ENCODE measurements around the gene TRABD2B. TPM values are rescaled to one million over a fixed set of nuclear protein-coding genes. Genes with fewer than 3 reads are reported as not detected.

Gene TRABD2B
- not detected for polyA plus RNA-seq (ENCODE audit: low read depth in 6 of 6)

DNA sequence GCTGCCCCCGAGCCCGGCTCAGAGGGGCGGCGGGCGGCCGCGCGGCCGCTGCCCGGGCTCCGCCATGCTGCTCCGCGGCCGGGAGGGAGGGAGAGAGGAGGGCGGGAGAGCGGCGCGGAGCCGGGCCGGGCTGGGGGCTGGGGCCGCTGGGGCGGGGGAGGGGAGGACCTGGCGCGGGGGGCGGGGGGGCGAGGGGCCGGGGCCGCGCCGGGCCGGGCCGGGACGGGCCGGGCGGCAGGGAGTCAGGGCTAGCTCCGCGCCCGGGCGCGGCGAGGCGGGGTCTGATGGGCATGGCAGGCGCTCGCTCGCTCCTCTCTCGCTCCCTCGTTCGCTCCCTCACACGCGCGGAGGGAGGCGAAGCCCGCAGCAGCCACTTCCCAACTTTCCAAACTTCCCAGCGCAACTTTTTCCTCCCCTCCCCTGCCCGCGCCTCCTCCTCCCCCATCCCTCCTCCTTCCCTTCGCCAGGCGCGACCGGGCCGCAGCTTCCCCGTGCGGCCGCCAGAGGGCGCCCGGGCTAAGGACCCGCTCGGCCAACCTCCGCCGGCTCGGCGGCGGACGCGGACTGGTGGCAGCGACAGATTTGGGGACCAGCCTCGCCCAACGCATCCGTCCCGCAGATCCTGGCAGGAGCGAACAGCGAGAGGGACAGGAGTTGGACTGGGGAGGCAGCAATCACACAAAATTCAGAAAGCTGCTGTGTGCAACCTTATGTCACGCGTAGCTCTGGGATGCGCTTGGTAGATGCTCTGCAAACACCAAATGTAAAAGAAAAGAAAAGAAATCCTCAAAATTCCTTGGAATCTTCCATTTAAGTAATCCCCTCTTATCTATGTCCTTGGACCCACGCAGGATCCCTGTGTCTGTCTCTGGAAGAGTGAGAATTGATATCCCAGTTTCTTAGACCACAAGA, at the start of gene TRABD2B:
TRABD2B (minus strand) TSS at position 97 of the 912 bp plus-strand sequence.
- H3K9me3 Mint-ChIP-seq = peaks cover 0 to 2% (median 0%) of the 10 kb centered on the region in 7 donors
- peaks cover 8 to 14% (median 11%) of the 10 kb centered on the region in 3 donors for H3K4me1 Mint-ChIP-seq
- peak within 1 kb of the TSS in 2 of 6 donors; percentile 25 to 86 for H3K27ac Mint-ChIP-seq

DNA sequence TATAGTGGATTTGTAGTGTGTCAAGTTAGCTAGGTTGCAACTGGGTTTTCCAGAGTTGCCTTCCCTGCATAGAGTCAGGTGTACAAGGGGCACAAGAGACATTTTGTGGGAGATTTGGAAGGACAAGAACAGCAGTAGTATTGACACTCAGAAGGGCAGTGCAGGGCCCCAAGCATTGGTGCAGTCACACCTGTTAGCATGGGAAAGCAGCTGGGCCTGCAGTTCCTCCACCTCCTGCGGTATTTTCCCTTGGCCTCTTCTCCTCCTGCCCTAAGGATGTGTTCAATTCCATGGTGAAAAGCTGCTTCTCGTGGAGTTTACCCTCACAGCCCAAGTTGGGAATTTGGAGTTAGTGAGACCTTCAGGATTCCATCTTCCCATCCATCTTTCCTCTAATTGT, 47.1 kb upstream of the TRABD2B start:
- Mint-ChIP-seq H3K4me1 (no peaks in the 10 kb centered on the region), H3K36me3 (no peaks in the 10 kb centered on the region), H3K4me3 (no peak overlapping the region), H3K27me3 (peaks cover 4 to 34% (median 16%) of the 10 kb centered on the region in 3 donors), H3K9me3 (peaks cover 0 to 3% (median 0%) of the 10 kb centered on the region in 7 donors), H3K27ac (peak overlapping the region in 1 of 6 donors; percentile 17)
- no peak for ATAC-seq (ENCODE audit: low read depth in 2 of 2)
- DNase-seq = no peak

More for the DNA sequence above, at the start of gene TRABD2B:
- Mint-ChIP-seq H3K4me3 (peak within 1 kb of the TSS; percentile 54 to 87 (median 78)), H3K27me3 (peaks cover 65 to 70% (median 67%) of the 10 kb centered on the region in 3 donors), H3K36me3 (peaks cover 0 to 10% of the 10 kb centered on the region in 2 donors)
- DNase-seq (peak; percentile 44), ATAC-seq (ENCODE audit: low read depth in 2 of 2) (peak; percentile 41 to 59)

DNA sequence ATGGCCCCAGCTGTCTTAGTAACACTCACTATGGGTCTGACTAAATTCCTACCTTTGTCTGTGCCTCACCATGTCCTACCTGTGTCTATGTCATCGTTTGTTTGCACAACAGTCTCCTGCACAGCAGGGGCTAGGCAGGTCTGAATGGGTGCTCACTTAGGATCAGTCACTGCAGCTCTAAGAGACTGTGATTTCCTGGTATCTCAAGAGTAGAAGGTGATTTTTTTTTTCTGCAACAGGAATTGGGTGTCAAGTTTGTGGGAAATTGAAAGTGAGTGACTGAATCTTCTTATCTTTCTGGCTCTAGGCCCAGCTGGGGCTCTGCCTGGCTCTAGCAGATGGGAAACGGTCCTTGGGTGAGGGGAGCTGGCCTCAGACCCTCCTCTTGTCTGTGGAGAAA, 46.4 kb upstream of the TRABD2B start:
- Mint-ChIP-seq H3K4me3 (no peak overlapping the region), H3K36me3 (no peaks in the 10 kb centered on the region), H3K27me3 (peaks cover 5 to 38% (median 14%) of the 10 kb centered on the region in 3 donors), H3K4me1 (no peaks in the 10 kb centered on the region), H3K27ac (no peak overlapping the region), H3K9me3 (peaks cover 0 to 3% (median 0%) of the 10 kb centered on the region in 7 donors)
- DNase-seq = no peak
- no peak for ATAC-seq (ENCODE audit: low read depth in 2 of 2)

DNA sequence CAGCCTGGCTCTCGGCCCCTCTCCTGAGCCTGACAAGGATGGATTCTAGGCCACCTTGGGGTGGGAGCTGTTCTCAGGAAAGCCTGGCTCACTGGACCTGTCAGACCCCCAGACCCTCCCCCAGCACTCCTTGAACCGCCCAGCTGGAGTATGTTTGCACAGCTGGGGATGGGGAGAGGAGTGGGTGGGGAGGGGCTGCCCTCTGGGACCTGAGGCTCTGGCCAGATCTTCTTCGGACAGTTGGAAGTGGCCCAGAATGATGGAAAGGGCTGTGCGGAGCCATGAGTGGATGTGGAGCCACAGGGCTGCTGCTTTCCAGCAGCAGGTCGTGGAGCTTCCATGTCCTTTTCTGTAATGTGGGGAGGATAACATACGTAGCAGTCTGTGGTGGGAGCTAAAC, 43.0 kb upstream of the TRABD2B start:
- no peaks in the 10 kb centered on the region for H3K4me1 Mint-ChIP-seq
- no peak overlapping the region for H3K27ac Mint-ChIP-seq
- DNase-seq (no peak), ATAC-seq (ENCODE audit: low read depth in 2 of 2) (no peak)
- H3K36me3 Mint-ChIP-seq = no peaks in the 10 kb centered on the region
- peaks cover 0 to 2% (median 0%) of the 10 kb centered on the region in 7 donors for H3K9me3 Mint-ChIP-seq
- H3K4me3 Mint-ChIP-seq = no peak overlapping the region
- H3K27me3 Mint-ChIP-seq = peaks cover 0 to 38% (median 28%) of the 10 kb centered on the region in 3 donors

DNA sequence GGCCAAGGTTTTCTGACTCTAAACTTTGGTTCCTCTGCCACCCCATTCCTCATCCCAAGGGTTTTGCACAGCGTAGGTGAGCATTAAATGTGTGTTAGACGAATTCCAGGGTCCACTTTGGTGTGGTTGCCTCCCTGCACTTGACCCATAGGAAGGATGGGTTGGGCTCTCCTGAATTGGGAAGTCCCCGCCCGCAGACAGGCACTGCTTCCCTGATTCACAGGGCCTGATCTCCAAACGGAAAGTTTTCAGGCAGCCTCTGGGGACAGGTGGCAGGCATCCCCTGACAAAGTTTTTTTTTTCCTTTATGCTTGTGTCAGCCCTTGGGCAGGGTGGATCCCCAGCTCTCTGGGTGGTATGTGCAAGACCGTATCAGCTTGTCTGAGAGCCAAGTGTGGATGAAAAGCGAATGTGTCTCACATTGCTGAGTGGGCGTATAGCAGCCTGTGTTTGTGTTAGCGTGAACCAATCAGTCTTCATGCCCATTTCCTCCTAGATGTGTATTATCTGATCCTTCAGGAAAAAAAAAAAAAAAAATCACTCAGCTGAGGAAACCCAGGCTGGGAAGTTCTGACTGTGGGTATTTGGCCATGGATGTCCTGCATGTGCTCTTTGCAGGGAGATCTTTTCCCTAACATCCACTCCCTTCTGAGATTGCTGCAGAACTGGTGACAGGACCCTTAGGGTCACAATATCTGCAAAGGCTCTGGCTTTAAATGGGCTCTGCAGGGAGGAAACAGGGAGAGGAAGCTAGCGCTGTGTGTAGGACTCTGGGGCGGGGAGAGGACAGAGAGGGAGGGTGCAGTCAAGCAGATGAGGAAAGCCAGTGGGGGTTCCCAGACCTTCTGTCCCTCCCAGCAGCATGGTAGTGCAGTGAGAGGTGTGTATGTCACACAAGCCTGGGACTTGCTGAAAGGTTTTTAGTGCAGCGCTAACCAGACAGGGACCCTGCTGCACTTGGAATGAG, 42.2 kb upstream of the TRABD2B start:
- H3K4me3 Mint-ChIP-seq = no peak overlapping the region
- H3K36me3 Mint-ChIP-seq = no peaks in the 10 kb centered on the region

DNA sequence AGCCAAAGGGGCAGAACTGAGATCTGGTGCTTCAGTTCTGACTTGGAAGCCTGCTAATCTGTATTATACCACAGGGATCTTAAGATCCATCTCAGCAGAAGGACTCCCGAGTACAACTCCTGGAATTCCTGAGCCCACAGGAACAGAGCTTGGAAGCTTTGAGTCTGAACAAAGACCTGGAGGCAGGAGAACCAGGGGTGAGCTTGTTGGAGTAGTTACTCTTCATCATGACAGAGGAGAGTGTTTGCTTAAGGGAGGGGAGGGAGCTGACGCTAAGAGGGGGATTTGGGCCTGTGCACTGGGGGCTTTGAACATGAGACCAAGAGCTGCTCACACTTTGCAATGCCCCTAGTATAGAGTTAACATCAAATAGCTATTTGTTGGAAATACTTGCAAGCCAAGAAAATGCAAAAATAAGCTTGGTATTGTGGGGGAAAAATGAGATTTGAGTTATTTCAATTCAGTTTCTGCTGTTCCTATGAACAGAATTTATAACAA, 41.1 kb upstream of the TRABD2B start:
- H3K9me3 Mint-ChIP-seq = peaks cover 0 to 2% (median 0%) of the 10 kb centered on the region in 7 donors
- peaks cover 6 to 38% (median 28%) of the 10 kb centered on the region in 3 donors for H3K27me3 Mint-ChIP-seq
- ATAC-seq (ENCODE audit: low read depth in 2 of 2) (no peak), DNase-seq (no peak)
- no peaks in the 10 kb centered on the region for H3K4me1 Mint-ChIP-seq
- no peak overlapping the region for H3K4me3 Mint-ChIP-seq
- H3K27ac Mint-ChIP-seq = no peak overlapping the region
- no peaks in the 10 kb centered on the region for H3K36me3 Mint-ChIP-seq

More for the DNA sequence above, 42.2 kb upstream of the TRABD2B start:
- DNase-seq = no peak
- H3K9me3 Mint-ChIP-seq = peaks cover 0 to 2% (median 0%) of the 10 kb centered on the region in 7 donors
- no peaks in the 10 kb centered on the region for H3K4me1 Mint-ChIP-seq
- peaks cover 6 to 38% (median 28%) of the 10 kb centered on the region in 3 donors for H3K27me3 Mint-ChIP-seq
- no peak for ATAC-seq (ENCODE audit: low read depth in 2 of 2)
- peak overlapping the region in 1 of 6 donors; percentile 25 for H3K27ac Mint-ChIP-seq

DNA sequence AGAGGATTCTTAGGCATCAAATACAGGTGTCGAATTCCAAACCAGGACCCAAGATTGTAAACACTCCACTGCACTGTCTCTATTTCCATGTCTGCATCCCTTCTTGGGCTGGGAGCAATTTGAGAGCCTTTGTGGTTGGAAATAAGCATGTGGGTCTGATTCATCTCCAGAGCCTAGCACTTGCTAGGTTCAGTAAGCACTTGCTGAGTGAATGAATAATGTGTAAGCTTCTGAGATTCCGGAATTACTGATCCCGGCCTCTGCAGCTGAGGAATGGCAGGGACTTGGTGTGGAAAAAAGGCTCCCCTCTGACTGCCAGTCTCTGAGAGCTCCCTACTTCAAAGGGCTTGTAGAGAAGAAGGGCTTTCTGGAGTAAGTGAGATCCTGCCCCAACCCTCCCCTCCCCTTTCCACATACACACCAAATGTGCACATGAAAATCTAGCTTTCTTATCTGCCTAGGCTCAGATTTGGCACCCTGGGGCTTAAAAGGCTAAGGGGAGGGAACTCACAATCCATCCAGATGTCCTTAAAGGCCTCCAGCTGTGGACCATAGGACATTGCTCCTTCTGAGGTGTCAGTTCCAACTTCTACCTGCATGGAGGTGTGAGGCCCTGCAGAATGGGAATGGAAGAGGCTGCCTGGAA, 39.6 kb upstream of the TRABD2B start:
- DNase-seq (no peak), ATAC-seq (ENCODE audit: low read depth in 2 of 2) (no peak)
- peaks cover 6 to 36% (median 28%) of the 10 kb centered on the region in 3 donors for H3K27me3 Mint-ChIP-seq
- H3K4me3 Mint-ChIP-seq = no peak overlapping the region
- no peaks in the 10 kb centered on the region for H3K4me1 Mint-ChIP-seq
- no peak overlapping the region for H3K27ac Mint-ChIP-seq
- no peaks in the 10 kb centered on the region for H3K36me3 Mint-ChIP-seq
- H3K9me3 Mint-ChIP-seq = peaks cover 0 to 2% (median 0%) of the 10 kb centered on the region in 7 donors

DNA sequence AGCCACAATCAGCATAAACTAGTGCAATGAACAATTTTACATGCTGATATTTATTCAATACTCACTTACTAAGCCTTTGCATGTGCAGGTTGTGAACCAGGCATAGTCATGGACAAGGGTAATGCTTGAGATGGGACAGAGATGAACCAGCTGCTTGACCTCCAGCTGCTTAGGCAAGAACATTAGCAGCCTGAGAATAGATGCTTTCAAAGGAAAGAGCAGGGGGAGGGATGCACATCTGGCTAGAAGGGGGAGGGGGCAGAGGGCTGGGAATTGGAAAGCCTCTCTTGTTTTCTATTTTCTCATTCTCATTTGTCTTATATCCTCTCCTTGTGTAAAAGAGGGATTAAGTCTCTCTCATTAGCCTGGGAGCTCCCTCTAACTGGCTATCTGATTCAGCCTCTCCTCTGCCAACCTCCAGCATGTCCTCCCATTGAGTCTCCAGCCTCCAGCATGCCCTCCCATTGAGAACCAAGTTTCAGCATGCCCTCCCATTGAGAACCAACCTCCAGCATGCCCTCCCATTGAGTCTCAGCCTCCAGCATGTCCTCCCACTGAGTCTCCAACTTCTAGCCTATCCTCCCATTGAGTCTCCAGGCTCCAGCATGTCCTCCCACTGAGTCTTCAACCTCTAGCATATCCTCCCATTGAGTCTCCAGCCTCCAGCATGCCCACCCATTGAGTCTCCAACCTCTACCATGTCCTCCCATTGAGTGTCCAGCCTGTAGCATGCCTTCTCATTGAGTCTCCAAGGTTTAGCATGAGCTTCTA, 38.4 kb upstream of the TRABD2B start:
- Mint-ChIP-seq H3K27me3 (peaks cover 11 to 36% (median 35%) of the 10 kb centered on the region in 3 donors), H3K9me3 (peaks cover 0 to 1% (median 0%) of the 10 kb centered on the region in 7 donors), H3K36me3 (no peaks in the 10 kb centered on the region), H3K27ac (no peak overlapping the region), H3K4me3 (no peak overlapping the region), H3K4me1 (no peaks in the 10 kb centered on the region)
- ATAC-seq (ENCODE audit: low read depth in 2 of 2) = no peak
- no peak for DNase-seq

DNA sequence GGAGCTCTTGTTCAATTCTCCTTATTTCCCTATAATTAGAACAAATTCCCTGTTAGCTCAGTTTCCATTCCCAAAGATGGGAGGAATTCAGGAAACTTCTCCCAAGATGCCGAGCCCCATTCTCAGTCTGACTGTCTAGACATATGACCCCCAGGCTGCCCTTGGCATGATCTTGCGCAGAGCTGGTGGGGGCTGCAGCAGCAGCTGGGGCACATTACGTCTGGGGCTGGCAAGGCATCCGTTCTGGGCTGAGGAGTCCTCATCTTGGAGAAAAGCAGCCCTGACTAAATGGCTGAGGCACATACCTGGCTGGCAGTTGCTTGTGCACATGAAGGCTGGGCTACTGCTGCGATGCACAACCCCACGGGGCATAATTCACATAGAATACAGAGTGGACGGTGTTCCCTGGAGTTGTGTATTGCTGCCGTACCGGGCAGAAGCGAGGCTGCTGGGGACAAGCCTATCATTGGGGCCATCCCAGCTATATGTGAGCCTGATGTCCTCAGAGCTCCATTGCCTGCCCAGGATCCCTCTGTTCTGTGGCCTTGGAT, 36.4 kb upstream of the TRABD2B start:
- no peak for ATAC-seq (ENCODE audit: low read depth in 2 of 2)
- Mint-ChIP-seq H3K4me1 (no peaks in the 10 kb centered on the region), H3K27ac (no peak overlapping the region), H3K4me3 (no peak overlapping the region), H3K36me3 (no peaks in the 10 kb centered on the region), H3K27me3 (peaks cover 20 to 43% (median 30%) of the 10 kb centered on the region in 3 donors), H3K9me3 (peaks cover 0 to 2% (median 0%) of the 10 kb centered on the region in 7 donors)
- DNase-seq = no peak

DNA sequence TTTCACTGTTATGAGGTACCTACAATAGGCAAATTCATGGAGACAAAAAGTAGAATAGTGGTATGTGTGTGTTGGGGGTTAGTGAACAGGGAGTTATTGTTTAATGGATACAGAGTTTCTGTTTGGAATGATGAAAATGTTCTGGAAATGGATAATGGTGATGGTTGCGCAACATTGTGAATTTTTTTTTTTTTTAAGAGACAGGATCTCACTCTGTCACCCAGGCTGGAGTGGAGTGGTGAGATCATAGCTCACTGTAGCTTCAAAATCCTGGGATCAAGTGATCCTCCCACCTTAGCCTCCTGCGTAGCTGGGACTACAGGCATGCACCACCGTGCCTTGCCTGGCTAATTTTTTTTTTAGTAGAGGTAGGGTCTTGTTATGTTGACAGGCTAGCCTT, 34.5 kb upstream of the TRABD2B start:
- Mint-ChIP-seq H3K4me1 (no peaks in the 10 kb centered on the region), H3K9me3 (peaks cover 0 to 2% (median 0%) of the 10 kb centered on the region in 7 donors)

DNA sequence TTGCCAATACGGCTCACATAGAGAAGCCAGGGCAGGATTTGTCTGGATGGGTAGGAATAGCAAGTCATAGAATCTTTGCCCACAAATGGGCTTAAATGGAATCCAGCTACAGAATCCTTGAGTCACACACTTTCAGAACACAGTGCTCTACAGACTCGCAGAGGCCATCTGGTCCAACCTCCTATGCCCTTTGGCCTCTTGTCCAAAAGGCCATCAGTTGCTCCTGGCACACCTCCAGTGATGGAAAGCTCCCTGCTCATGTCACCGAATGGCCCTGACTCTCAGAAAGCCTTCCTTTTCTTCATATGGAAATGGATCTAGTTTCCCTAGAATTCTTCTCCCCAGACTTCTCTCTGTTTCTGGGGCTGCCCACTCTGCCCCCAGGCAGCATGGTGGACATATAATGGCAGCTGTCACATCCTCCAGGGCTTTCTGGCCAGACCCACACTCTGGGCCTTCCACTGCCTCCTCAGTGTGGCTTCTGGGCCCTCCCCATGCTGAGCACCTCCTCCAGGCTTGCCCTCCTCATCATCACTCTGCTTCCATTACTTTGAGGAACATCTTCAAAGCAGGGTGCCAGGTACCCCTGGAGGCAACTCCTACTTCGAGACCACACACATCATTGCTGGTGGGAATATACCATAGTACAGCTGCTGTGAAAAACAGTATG, 33.6 kb upstream of the TRABD2B start:
- Mint-ChIP-seq H3K9me3 (peaks cover 0 to 2% (median 0%) of the 10 kb centered on the region in 7 donors), H3K4me1 (no peaks in the 10 kb centered on the region), H3K27me3 (peaks cover 22 to 42% (median 24%) of the 10 kb centered on the region in 3 donors), H3K27ac (no peak overlapping the region), H3K4me3 (no peak overlapping the region), H3K36me3 (no peaks in the 10 kb centered on the region)
- DNase-seq = no peak
- ATAC-seq (ENCODE audit: low read depth in 2 of 2) = no peak

More for the DNA sequence above, 34.5 kb upstream of the TRABD2B start:
- Mint-ChIP-seq H3K27ac (no peak overlapping the region), H3K4me3 (no peak overlapping the region), H3K27me3 (peaks cover 24 to 44% (median 30%) of the 10 kb centered on the region in 3 donors), H3K36me3 (no peaks in the 10 kb centered on the region)
- ATAC-seq (ENCODE audit: low read depth in 2 of 2) = no peak
- DNase-seq = no peak
